WERI-Rb-1 (cell line): ENCODE measurements around the gene KIRREL2.

ENCODE experiments used
- DNase-seq: peaks from one replicate; pipeline ENCODE4 v3.0.0-alpha.2; 2020
- H3K27ac ChIP-seq: fragments of 250-450 bp; sonication (Bioruptor Pico); 2 replicates; pipeline ENCODE4 v1.5.1; 2020; ENCODE audit warnings: mild to moderate bottlenecking, moderate library complexity
- H3K27me3 ChIP-seq: fragments of 250-450 bp; sonication (Bioruptor Pico); 2 replicates; pipeline ENCODE4 v1.5.1; 2021; ENCODE audit warnings: mild to moderate bottlenecking, low read depth, moderate library complexity; ENCODE audit not compliant: insufficient read depth, severe bottlenecking
- H3K36me3 ChIP-seq: fragments of 250-450 bp; sonication (Bioruptor Pico); 2 replicates; pipeline ENCODE4 v1.5.1; 2020; ENCODE audit warnings: mild to moderate bottlenecking, moderate library complexity
- H3K4me3 ChIP-seq: 2 replicates; pipeline ENCODE4 v1.5.1; 2011; ENCODE audit warnings: low read depth, mild to moderate bottlenecking, control low read depth, low read length
- H3K9me3 ChIP-seq: fragments of 250-450 bp; sonication (Bioruptor Pico); 2 replicates; pipeline ENCODE4 v1.5.1; 2021; ENCODE audit warnings: mild to moderate bottlenecking, moderate library complexity; ENCODE audit not compliant: severe bottlenecking
- TF ChIP-seq, protein P1 (sequence below): IDR thresholded peaks from 2 replicates; pipeline ENCODE4 v1.5.1; 2011; ENCODE audit warnings: low read depth, mild to moderate bottlenecking, control low read depth, inconsistent platforms, low read length

Gene KIRREL2

DNA sequence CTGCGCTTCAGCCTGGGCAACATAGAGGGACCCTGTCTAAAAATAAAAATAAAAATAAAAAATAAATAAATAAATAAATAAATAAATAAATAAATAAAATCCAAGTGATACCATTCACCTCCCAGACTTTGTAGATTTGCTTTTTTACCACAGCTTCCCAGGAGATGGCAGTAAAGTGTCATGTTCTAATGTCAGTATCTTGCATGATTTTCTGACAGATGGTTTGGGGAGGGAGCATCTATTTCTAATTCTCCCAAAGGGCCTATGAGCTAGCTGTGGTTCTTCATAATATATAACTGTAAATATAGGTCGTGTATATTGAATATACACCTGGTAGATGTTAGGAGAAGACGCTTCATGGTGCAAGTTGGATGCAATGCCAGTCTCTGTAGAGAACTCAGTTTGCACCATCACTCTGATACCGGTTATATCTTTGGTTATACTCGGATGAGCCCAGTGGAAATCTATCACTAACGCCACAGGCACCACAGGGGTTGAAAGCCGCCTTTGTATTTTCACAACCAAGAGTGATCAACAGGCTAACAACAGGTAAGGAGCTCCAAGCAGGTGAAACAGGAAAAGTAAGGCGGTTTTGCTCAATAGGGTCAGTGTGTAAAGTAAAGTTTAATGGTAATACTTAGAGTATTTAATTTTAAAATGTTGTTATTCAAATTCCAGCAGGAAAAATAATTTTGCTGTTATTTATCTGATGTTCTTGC lies 25.6 kb downstream of the KIRREL2 start:
- Histone ChIP-seq H3K9me3 (no peaks in the 10 kb centered on the region), H3K4me3 (no peak overlapping the region), H3K27me3 (no peaks in the 10 kb centered on the region), H3K27ac (0 out of 2 replicates have a peak overlapping the region, but pooled peaks have one; percentile 10), H3K36me3 (peaks cover 25% of the 10 kb centered on the region)
- TF ChIP-seq, protein P1, sequence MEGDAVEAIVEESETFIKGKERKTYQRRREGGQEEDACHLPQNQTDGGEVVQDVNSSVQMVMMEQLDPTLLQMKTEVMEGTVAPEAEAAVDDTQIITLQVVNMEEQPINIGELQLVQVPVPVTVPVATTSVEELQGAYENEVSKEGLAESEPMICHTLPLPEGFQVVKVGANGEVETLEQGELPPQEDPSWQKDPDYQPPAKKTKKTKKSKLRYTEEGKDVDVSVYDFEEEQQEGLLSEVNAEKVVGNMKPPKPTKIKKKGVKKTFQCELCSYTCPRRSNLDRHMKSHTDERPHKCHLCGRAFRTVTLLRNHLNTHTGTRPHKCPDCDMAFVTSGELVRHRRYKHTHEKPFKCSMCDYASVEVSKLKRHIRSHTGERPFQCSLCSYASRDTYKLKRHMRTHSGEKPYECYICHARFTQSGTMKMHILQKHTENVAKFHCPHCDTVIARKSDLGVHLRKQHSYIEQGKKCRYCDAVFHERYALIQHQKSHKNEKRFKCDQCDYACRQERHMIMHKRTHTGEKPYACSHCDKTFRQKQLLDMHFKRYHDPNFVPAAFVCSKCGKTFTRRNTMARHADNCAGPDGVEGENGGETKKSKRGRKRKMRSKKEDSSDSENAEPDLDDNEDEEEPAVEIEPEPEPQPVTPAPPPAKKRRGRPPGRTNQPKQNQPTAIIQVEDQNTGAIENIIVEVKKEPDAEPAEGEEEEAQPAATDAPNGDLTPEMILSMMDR: peak; percentile 34; the same call in 1 of the 2 replicates
- peak; percentile 59 for DNase-seq

DNA sequence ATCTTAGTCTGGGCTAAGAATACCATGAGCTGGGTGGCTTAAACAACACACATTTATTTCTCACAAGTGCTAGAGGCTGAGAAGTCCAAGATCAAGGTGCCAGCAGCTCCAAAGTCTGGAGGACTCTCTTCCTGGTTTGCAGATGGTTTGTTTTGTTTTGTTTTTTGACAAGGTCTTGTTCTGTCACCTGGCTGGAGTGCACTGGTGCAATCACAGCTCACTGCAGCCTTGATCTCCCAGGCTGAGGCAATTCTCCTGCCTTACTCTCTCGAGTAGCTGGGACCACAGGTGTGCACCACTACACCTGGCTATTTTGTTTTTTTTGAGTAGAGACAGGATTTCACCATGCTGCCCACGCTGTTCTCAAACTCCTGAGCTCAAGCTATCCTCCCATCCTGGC lies 27.2 kb downstream of the KIRREL2 start:
- H3K27ac ChIP-seq: no peak overlapping the region
- H3K9me3 ChIP-seq: no peaks in the 10 kb centered on the region
- TF ChIP-seq, protein P1: no peak
- no peaks in the 10 kb centered on the region for H3K27me3 ChIP-seq
- DNase-seq: no peak
- peaks cover 22% of the 10 kb centered on the region for H3K36me3 ChIP-seq
- no peak overlapping the region for H3K4me3 ChIP-seq

DNA sequence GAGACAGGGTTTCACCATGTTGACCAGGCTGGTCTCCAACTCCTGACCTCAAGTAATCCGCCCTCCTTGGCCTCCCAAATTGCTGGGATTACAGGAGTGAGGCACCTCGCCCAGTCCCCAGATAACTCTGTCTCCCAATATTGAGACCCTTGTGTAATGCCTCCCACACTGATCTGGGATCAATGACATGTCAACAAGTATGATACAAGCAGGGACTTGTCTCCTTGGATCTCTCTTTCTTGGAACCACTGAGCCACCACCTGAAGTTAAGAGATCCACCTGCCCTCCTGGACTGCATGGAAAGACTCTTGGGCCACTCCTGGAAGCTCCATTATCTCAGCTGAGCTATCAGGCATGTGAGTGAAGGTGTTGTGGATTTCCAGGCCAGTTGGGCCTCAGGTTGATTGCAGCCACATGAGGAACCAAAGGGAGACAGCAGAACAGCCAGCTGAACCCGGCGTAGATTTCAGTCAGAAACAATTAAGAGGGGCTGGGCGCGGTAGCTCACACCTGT lies 28.6 kb downstream of the KIRREL2 start:
- H3K4me3 ChIP-seq: no peak overlapping the region
- H3K36me3 ChIP-seq: peaks cover 31% of the 10 kb centered on the region
- H3K27me3 ChIP-seq: no peaks in the 10 kb centered on the region
- no peak overlapping the region for H3K27ac ChIP-seq
- TF ChIP-seq, protein P1: no peak
- H3K9me3 ChIP-seq: no peaks in the 10 kb centered on the region
- DNase-seq: no peak

DNA sequence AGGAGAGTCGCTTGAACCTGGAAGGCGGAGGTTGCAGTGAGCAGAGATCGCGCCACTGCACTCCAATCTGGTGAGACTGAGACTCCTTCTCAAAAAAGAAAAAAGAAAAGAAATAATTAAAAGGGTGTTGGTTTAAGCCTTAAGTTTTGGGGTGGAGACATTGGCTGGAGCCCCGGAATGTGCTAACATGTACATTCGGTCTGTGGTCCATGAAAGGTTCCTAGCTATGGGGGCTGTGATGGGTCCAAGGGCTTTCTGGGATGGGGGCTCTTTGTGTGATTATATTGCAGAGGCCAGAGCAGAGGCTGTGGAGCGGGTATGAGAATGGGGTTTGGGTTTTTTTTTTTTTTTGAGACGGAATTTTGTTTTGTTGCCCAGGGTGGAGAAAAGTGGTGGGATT lies 29.2 kb downstream of the KIRREL2 start:
- no peak for DNase-seq
- TF ChIP-seq, protein P1: no peak
- Histone ChIP-seq H3K27ac (no peak overlapping the region), H3K4me3 (no peak overlapping the region), H3K9me3 (no peaks in the 10 kb centered on the region), H3K27me3 (no peaks in the 10 kb centered on the region), H3K36me3 (peaks cover 37% of the 10 kb centered on the region)

DNA sequence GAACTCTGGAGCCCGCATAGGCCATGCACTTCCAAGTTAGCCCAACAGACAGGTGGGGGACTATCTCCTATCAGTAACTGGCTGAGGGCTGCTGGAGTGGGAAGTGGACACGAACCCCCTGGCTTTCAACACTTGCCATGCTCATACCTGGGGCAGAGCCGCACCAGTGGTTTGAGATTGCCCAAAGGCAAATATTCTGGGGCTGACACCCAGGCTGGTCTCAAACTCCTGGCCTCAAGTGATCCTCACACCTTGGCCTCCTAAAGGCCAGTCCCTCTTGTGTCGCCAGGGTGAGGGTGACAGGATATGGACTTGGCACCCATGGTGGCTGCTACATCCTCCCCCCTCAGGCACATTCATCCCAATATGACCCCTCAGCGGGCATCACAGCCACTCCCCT lies 30.5 kb downstream of the KIRREL2 start:
- H3K9me3 ChIP-seq: no peaks in the 10 kb centered on the region
- DNase-seq: no peak
- TF ChIP-seq, protein P1: no peak
- peaks cover 44% of the 10 kb centered on the region for H3K36me3 ChIP-seq
- no peaks in the 10 kb centered on the region for H3K27me3 ChIP-seq
- no peak overlapping the region for H3K27ac ChIP-seq
- no peak overlapping the region for H3K4me3 ChIP-seq
